GM20431 (cell line): ENCODE results near the gene APBA2.

ENCODE experiments used
- in situ Hi-C: fragments of 300-500 bp; cut with MseI, MboI; formaldehyde crosslinking; loops from one replicate; pipeline ENCODE4 v1.15.0; 2020; ENCODE audit warnings: low sequenced_read_pairs; ENCODE audit not compliant: unreplicated experiment

Gene APBA2

DNA sequence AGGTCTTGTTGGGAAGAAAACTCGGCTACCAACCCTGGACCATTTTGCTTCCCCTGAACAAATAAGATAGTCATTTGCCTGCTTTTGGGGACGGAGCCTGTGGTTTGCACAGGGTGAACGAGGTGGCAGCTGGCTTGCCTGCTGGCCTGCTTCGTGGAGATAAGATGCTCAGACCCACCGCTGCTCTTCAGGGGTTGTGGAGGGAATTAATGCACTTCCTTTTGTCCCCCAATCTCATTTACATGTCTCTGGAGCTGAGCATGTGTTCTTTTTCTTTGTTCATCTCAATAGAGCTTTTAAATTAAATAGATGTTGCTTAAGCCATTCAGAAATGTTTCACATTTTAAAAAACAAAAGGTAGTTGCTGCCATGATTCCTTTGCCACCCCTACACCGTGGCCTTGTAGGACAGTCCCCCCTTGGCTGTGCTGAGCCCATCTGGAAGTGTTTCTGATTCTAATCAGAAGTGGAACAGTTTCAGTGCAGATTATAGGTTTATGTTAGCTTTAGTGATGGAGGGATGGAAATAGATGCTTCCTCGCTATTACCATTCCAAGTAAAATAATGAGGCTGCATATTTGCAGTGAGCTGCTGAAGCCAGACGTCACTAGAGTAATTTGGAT lies 25.6 kb downstream of the APBA2 start:
- in situ Hi-C loops = no loop called here

DNA sequence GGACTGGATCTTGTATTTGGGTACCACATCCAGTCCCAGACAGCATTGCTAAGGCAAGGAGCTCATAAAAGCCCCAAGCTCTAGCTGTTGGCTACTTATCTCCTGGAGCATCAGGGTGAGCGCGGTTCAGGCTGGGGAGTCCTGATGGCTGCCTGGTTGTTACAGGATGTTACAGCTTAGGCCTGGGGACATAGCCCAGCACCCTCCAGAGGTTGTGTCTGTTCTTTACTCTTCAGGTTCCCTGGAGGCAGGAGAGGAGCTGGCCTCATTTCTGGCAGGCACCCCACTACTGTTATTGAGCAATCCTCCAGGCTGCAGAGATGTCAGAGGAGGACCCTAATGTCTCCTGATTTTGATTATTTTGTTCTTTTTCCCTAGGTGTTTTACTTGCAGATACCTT lies 26.6 kb downstream of the APBA2 start:
- in situ Hi-C loops = no loop called here

DNA sequence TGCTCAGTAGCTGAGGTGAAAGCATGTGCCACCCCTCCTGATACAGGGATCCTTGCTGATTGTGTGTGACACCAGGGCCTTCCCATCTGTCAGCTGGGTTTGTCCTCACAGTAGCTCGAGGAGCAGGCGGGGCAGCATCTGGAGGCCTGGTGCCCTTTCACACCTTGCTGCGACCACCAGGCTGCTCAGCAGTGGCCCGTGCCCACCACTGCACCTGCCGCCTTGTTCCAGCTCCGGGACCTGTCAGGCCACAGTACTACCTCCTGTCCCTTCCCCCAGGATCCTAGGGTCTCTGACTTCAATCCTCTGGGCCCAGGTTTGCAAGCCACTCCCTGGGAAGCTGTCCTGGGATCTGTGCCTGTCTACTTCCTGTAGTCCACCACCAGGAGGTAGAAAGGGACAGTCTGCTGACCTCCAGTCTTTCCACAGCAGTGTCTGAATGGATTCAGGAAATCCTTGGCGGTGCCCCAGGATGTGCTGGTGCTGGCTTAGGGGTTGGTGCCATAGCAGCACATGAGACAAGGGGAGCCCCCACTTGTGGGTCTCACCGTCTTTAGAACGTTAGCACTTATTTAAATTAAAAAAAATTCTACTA lies 27.5 kb downstream of the APBA2 start:
- in situ Hi-C loops = no loop called here

DNA sequence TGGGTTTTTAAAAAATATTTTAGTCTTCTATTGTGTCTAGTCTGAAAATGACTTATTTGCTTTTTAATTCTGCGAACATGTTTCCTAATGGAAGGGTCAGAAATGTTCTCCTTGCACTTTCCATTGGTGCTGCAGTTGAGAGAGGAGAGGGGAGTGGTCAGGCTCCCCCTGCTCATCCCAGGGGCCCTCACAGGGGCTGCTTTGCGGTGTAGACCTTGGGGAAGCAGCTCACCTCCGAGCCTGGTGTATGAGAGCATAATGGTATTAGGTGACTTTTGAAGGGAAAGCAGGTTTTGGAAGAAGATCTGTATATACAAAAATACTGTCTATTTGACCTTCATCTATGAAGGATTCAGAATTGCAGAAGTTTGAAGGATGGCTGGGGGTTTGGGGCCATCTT lies 28.3 kb downstream of the APBA2 start:
- in situ Hi-C loops = no loop called here

DNA sequence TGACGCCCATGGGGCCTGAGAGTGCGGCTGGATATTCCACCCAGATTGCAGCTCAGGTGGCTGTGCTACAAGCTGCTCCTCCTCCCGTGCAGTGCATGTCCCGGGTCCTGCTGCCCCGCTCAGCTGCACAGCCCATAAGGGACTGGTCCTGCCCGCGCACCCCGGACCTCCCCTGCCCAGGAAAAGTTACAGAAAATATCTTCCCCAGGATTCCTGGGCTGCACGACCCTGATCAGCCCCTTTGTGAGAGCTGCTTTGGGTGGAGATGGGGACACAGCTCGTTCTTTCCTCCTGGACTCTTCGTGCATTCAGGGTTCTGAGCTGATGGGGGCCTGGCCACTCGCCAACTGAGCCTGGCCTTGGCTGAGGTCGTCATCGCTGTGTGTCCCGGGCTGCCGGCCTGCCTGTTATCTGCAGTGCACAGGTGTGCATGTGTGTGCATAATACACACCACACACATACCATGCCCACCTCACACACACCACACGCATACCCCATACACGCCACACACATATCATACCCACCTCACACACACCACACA lies 28.8 kb downstream of the APBA2 start:
- in situ Hi-C loops = no loop called here

DNA sequence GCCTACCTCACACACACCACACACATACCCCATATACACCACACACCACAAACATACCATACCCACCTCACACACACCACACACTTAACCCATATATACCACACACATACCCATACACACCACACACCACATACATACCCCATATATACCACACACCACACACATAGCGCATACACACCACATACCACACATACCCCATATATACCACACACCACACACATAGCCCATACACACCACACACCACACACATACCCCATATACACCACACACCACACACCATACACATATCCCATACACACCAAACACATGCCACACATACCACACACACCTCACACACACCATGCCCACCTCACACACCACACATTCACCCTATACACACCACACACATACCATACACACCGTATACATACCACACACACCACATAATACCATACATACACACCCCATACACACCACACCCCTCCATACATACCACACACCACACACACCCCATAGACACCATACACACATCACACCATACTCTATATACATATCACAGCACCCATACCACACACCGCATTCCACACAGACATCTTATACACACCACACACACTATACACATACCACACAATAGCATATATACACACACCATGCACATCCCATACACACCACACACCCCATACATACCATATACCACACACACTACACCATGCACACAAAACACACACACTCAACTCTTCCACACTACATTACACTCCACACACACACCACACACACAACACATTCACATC lies 29.5 kb downstream of the APBA2 start:
- in situ Hi-C loops = no loop called here

DNA sequence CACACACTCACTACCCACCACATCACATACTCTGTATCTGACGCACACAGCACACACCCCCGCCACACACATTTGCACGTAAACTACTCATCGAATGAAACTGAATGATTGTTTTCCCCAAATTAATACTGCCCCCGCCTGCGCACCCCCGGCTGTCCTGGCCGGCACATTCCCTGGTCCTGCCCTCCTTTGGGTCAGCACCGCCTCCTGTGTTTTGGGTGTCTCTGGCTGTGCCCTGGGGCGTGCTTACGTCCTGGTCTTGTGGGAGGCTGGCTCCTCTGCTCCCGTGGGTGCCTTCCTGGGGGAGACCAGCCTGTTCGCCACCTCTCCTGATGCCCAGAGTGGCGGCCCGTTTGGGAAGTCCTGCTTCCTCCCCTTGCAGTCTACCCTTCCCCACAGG lies 30.2 kb downstream of the APBA2 start:
- in situ Hi-C loops = no loop called here

DNA sequence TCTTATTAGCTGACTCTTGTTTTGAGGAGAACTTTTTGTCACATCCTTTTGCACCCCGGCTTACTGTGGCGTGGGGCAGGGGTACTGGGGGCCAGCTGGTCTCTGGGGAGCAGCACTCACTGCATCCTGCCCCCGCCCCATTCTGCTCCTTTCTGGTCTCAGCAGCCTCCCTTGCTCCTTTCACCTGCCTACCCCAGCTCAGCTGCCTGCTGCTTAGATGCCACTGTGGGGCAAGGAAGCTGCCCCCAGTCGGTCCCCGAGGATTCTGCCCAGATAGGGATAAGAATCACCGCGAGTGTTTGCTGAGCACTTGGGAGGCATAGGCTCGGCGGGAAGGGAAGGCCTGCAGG lies 32.0 kb downstream of the APBA2 start:
- in situ Hi-C loops = no loop called here

GRCh38 chr15:28918141-28918983 lies 32.6 kb downstream of the APBA2 start:
- in situ Hi-C loops = no loop called here

DNA sequence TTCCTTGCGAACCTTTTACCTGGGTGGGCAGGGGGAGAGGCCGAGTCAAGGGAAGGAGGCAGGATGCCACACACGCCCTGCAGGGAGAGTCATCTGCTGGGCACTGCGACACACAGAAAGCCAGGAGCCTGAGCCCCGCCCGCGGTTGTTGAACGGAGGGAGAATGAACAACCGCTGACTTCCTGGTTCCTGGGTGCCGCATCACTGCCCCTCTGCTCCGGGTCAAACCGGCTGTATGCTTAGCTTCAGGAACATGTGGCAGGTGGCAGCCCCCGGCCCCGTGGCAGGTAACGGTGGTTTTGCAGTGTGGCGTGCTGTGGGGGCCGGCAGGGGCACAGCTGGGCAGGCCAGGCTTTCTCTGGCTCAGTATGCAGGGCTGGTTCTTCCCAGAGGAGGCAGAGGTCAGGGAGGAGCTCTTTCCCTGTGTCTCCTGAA lies 33.4 kb downstream of the APBA2 start:
- in situ Hi-C loops = no loop called here

DNA sequence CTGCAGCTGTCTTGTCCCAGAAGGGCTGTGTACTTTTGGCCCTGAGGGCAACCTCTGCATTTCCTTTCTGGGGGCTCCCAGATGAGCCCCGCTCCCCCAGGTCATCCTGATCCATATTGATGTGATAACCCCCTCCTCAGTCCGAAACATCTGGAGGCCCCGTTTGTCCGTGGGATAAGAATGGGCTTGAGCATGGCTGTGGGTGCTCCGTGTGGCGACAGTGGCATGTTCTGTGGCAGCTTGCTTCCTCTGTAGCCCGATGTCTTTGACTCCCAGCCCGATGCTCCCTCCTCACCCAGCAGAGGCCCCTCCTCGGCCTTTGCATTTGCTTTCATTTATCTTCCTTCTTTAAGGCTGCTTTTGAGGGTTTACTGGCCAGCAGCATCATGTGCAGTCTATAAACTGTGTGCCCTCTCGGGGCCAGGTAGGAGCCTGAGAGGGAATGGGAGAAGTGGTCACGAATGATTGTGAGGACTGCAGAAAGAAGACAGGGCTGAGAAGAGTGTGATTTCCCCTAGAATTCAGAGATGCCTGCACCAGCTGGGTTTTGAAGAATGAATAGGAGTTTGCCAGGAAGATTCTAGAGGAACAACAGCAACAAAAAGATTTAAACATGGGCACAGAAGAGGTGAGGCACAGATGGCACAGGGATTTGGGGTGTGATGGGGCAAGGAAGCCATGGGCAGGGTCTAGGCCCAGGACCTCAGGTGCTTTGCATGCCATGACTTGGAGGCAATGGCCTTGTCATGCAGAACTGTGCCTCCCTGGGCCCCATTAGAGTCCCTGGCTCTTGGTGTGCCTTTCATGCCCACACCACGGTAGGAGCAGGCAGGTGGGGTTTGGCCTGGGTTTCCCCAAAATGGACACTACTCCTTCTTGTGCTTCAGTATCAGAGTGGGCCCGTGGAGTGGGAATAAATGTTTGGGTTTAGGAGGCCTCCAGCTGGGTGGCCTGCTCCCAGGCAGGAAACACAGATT lies 34.2 kb downstream of the APBA2 start:
- in situ Hi-C loops = no loop called here

DNA sequence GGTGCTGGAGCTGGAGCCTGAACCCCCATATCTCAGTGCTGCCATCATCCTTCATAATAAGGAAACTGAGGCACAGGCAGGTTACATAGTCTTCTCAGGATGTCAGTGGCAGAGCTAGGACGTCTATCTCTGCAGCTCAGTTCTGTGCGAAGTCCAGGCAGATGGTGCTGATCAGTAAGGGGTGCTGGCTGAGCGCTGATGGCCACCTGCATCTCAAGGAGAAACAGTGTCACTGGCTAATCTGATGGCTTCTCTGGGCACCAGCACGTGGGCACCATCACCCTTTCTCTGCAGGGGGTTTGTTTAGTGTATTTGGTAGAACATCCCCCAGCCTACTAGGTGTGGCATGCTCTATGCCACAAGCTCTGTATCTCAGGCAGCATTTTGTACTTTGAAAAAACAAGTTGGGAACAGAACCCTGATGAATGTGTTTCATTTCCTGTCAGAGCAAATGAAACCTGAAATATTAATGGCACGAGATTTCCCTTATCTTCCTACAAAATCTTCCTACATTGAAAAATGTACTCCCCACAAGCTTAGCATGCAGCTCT lies 35.1 kb downstream of the APBA2 start:
- in situ Hi-C loops = no loop called here

GRCh38 chr15:28921336-28921735 lies 35.6 kb downstream of the APBA2 start:
- in situ Hi-C loops = no loop called here

DNA sequence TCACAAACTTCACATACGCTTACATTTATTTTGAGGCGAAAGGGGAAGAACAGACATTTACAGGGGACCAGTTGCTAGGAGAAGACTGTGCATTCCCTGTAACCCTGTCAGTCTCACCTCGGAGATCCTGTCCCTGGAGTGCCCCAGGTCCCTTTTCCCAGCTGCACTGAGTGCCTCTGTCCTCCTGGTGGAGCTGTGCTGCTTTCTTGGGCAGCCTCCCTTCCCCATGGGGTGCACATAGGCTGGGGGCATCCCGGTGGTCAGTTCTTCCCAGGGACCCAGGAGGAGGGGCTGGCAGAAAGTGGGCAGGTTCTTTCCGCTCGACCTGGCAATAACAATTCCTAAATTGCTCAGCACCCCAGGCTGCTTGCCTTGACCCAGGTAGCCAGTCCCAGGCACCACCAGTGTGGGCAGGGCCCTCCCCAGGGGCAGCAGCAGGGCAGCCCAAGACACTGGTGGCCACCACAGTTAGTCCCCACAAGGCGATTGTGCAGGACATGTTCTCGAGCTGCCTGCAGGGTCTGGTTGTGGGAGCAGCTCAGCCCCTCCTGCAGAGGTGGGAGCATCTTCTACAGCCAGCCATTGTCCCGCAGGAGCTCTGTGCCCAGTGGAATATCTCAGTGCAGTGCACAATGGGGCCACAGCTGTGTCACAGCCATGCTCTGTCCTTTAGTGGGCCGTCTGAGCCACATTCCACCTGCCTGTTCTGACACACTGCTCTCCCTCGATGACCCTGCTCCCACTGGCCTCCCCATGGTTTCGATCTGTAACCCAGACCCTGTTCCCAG lies 36.3 kb downstream of the APBA2 start:
- in situ Hi-C loops = no loop called here

- in situ Hi-C loops = no loop called here
These were observed 36.9 kb downstream of the APBA2 start for GRCh38 chr15:28922707-28923012.

DNA sequence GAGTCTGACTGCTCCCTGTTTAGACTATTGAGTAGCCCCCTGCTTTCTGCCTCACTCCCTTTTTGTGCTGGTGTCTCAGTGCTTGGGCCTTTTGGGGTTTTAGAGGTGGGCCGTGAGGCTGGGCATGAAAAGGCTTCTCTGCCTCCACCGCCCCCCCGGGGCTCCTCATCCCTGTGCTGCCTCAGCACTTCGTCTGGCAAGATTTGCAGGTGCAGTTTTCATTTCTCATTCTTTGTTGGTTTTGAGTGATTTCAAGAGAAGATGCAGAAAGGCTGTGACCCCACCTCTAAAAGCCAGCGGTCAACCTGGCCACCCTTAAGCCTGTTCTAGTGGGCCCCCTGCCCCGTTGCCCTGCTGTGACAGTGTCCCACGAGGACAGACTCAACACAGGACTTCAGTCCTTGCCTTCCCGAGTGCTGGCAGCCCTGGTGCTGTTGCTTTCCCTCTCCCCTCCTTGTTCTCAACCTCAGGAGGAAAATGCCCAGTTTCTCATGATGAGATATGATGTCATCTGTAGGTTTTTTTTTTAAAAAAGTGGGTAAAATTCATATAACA lies 38.0 kb downstream of the APBA2 start:
- in situ Hi-C loops = no loop called here

- in situ Hi-C loops = no loop called here
These were observed 41.3 kb downstream of the APBA2 start for GRCh38 chr15:28927043-28927442.

- in situ Hi-C loops = no loop called here
These were observed 43.4 kb downstream of the APBA2 start for GRCh38 chr15:28929200-28929599.
